H9 (cell line): Measurements from ENCODE around the gene SERPINB2. TPM values are rescaled to one million over a fixed set of nuclear protein-coding genes. Genes with fewer than 3 reads are reported as not detected.

ENCODE experiments used
- DNase-seq: peaks from one replicate; pipeline ENCODE4 v3.0.0-alpha.2; 2017
- H2AFZ ChIP-seq: one replicate; pipeline ENCODE4 v1.6.1; 2013; ENCODE audit warnings: mild to moderate bottlenecking, low read length, control low read depth, moderate library complexity
- H2AK5ac ChIP-seq: 2 replicates; pipeline ENCODE4 v1.6.1; 2013; ENCODE audit warnings: low read length, control low read depth, mixed read lengths; ENCODE audit not compliant: insufficient read length
- H2BK120ac ChIP-seq: one replicate; pipeline ENCODE4 v1.6.1; 2013; ENCODE audit warnings: low read depth, mild to moderate bottlenecking, low read length, control low read depth, inconsistent platforms; ENCODE audit not compliant: poor library complexity, severe bottlenecking
- H2BK12ac ChIP-seq: 2 replicates; pipeline ENCODE4 v1.6.1; 2013; ENCODE audit warnings: low read length, control low read depth, mixed read lengths, low read depth; ENCODE audit not compliant: insufficient read length
- H2BK15ac ChIP-seq: 2 replicates; pipeline ENCODE4 v1.6.1; 2013; ENCODE audit warnings: low read depth, low read length, control low read depth
- H2BK20ac ChIP-seq: one replicate; pipeline ENCODE4 v1.6.1; 2013; ENCODE audit warnings: low read depth, mild to moderate bottlenecking, low read length, control low read depth, inconsistent platforms; ENCODE audit not compliant: poor library complexity, severe bottlenecking
- H2BK5ac ChIP-seq: 2 replicates; pipeline ENCODE4 v1.6.1; 2013; ENCODE audit warnings: low read length, control low read depth, mixed read lengths; ENCODE audit not compliant: insufficient read length
- H3K14ac ChIP-seq: 2 replicates; pipeline ENCODE4 v1.6.1; 2013; ENCODE audit warnings: low read length, control low read depth; ENCODE audit not compliant: insufficient read depth
- H3K18ac ChIP-seq: 2 replicates; pipeline ENCODE4 v1.6.1; 2013; ENCODE audit warnings: low read depth, mild to moderate bottlenecking, mixed read lengths, low read length, control low read depth; ENCODE audit not compliant: insufficient read length
- H3K23ac ChIP-seq: 2 replicates; pipeline ENCODE4 v1.6.1; 2013; ENCODE audit warnings: low read length, control low read depth, mixed read lengths, low read depth; ENCODE audit not compliant: insufficient read length
- H3K23me2 ChIP-seq: 2 replicates; pipeline ENCODE4 v1.6.1; 2013; ENCODE audit warnings: low read depth, mild to moderate bottlenecking, mixed read lengths, low read length, control low read depth; ENCODE audit not compliant: insufficient read length, poor library complexity, severe bottlenecking
- H3K27ac ChIP-seq: 2 replicates; pipeline ENCODE4 v1.5.1; 2013; ENCODE audit warnings: low read length, control low read depth, mixed read lengths, low read depth; ENCODE audit not compliant: insufficient read length
- H3K27me3 ChIP-seq: 2 replicates; pipeline ENCODE4 v1.6.1; 2013; ENCODE audit warnings: low read length, control low read depth, inconsistent platforms; ENCODE audit not compliant: insufficient read depth
- H3K4ac ChIP-seq: 2 replicates; pipeline ENCODE4 v1.6.1; 2013; ENCODE audit warnings: low read depth, mild to moderate bottlenecking, control low read depth, inconsistent platforms, low read length, moderate library complexity
- H3K4me1 ChIP-seq: 2 replicates; pipeline ENCODE4 v1.6.1; 2013; ENCODE audit warnings: low read length, control low read depth, inconsistent platforms; ENCODE audit not compliant: insufficient read depth
- H3K4me2 ChIP-seq: 2 replicates; pipeline ENCODE4 v1.6.1; 2013; ENCODE audit warnings: low read length, control low read depth, mixed read lengths; ENCODE audit not compliant: insufficient read length, insufficient read depth
- H3K56ac ChIP-seq: 2 replicates; pipeline ENCODE4 v1.6.1; 2013; ENCODE audit warnings: low read depth, mild to moderate bottlenecking, mixed read lengths, low read length, control low read depth; ENCODE audit not compliant: insufficient read length
- H3K79me1 ChIP-seq: 2 replicates; pipeline ENCODE4 v1.6.1; 2013; ENCODE audit warnings: low read depth, mild to moderate bottlenecking, moderate library complexity, low read length, control low read depth, inconsistent platforms; ENCODE audit not compliant: insufficient read depth, poor library complexity, severe bottlenecking
- H3K79me2 ChIP-seq: 2 replicates; pipeline ENCODE4 v1.6.1; 2013; ENCODE audit warnings: low read length, control low read depth, inconsistent platforms; ENCODE audit not compliant: insufficient read depth
- H3K9ac ChIP-seq: 2 replicates; pipeline ENCODE4 v1.6.1; 2013; ENCODE audit warnings: low read length, control low read depth, mixed read lengths; ENCODE audit not compliant: insufficient read length; ENCODE audit errors: extremely low read depth
- H3K9me3 ChIP-seq: one replicate; pipeline ENCODE4 v1.6.1; 2013; ENCODE audit warnings: low read depth, low read length, inconsistent platforms; ENCODE audit not compliant: control insufficient read depth
- H3T11ph ChIP-seq: one replicate; pipeline ENCODE4 v1.6.1; 2013; ENCODE audit warnings: mild to moderate bottlenecking, low read length, control low read depth, inconsistent platforms
- H4K20me1 ChIP-seq: one replicate; pipeline ENCODE4 v1.6.1; 2013; ENCODE audit not compliant: control insufficient read depth, insufficient read length, insufficient read depth
- H4K5ac ChIP-seq: 2 replicates; pipeline ENCODE4 v1.6.1; 2013; ENCODE audit warnings: low read depth, mild to moderate bottlenecking, mixed read lengths, low read length, control low read depth; ENCODE audit not compliant: insufficient read length
- H4K8ac ChIP-seq: replicated peaks from 2 replicates; pipeline ENCODE4 v1.6.1; 2013; ENCODE audit warnings: low read length, control low read depth, mixed read lengths, low read depth; ENCODE audit not compliant: insufficient read length
- H4K91ac ChIP-seq: 2 replicates; pipeline ENCODE4 v1.6.1; 2013; ENCODE audit warnings: low read depth, mild to moderate bottlenecking, moderate library complexity, mixed read lengths, low read length, control low read depth; ENCODE audit not compliant: insufficient read length
- H3K27ac Mint-ChIP-seq, 3 experiments: 2 replicates in 2 of 3; 3 replicates in 1 of 3; pipeline ENCODE4 v1.8.0; 2020 to 2021; ENCODE audit warnings: mixed read lengths in 3 of 3, mild to moderate bottlenecking in 1 of 3, moderate library complexity in 1 of 3
- H3K27me3 Mint-ChIP-seq: 2 replicates; pipeline ENCODE4 v1.8.0; 2021; ENCODE audit warnings: low read depth, mild to moderate bottlenecking, moderate library complexity, mixed read lengths
- H3K36me3 Mint-ChIP-seq, 3 experiments: 2 replicates in 2 of 3; 3 replicates in 1 of 3; pipeline ENCODE4 v1.8.0; 2020 to 2021; ENCODE audit warnings: low read depth in 3 of 3, mixed read lengths in 3 of 3; ENCODE audit not compliant: insufficient read depth in 1 of 3
- H3K4me1 Mint-ChIP-seq, 2 experiments: 2 replicates each; pipeline ENCODE4 v1.8.0; 2020; ENCODE audit warnings: mixed read lengths in 2 of 2
- H3K4me3 Mint-ChIP-seq, 2 experiments: 2 replicates in 1 of 2; 3 replicates in 1 of 2; pipeline ENCODE4 v1.8.0; 2020 to 2021; ENCODE audit warnings: mild to moderate bottlenecking in 2 of 2, mixed read lengths in 2 of 2, moderate library complexity in 1 of 2
- H3K9me3 Mint-ChIP-seq, 2 experiments: 2 replicates in 1 of 2; 3 replicates in 1 of 2; pipeline ENCODE4 v1.8.0; 2020; ENCODE audit warnings: mild to moderate bottlenecking in 2 of 2, mixed read lengths in 2 of 2, moderate library complexity in 1 of 2
- CTCF ChIP-seq: fragments of 200-600 bp; sonication (generic); conservative IDR thresholded peaks from 3 replicates; pipeline ENCODE4 v1.8.0; 2021; ENCODE audit warnings: antibody characterized with exemption, mild to moderate bottlenecking
- total RNA-seq: library from RNA; stranded (reverse); gene quantifications from 2 replicates; pipeline ENCODE4 v1.2.1, GENCODE V29; 2021

Gene SERPINB2
- total RNA-seq, 1 experiment from 2014 or later, result not detected

GRCh38 chr18:63872586-63872985 is 14.9 kb upstream of the SERPINB2 start:
- no peak overlapping the region for H2BK12ac ChIP-seq
- H3K9ac ChIP-seq, result no peak overlapping the region
- no peaks in the 10 kb centered on the region for H3K79me1 ChIP-seq
- H3K4me1 ChIP-seq, result no peaks in the 10 kb centered on the region
- H2AK5ac ChIP-seq, result no peak overlapping the region
- H3K23me2 ChIP-seq, result no peaks in the 10 kb centered on the region
- no peak overlapping the region for H3K23ac ChIP-seq
- no peak overlapping the region for H3K4me2 ChIP-seq
- Mint-ChIP-seq H3K9me3 (no peaks in the 10 kb centered on the region), H3K4me1 (no peaks in the 10 kb centered on the region), H3K36me3 (no peaks in the 10 kb centered on the region), H3K27me3 (no peaks in the 10 kb centered on the region), H3K4me3 (no peak overlapping the region), H3K27ac (no peak overlapping the region)
- H2BK20ac ChIP-seq, result no peak overlapping the region
- no peaks in the 10 kb centered on the region for H3K79me2 ChIP-seq
- H4K8ac ChIP-seq, result no peak overlapping the region
- no peak overlapping the region for H2BK120ac ChIP-seq
- no peak overlapping the region for H3K18ac ChIP-seq
- no peak overlapping the region for H2BK5ac ChIP-seq
- H4K5ac ChIP-seq, result no peak overlapping the region
- H4K20me1 ChIP-seq, result no peaks in the 10 kb centered on the region
- H3K14ac ChIP-seq, result no peak overlapping the region
- H3K56ac ChIP-seq, result no peak overlapping the region
- H2BK15ac ChIP-seq, result no peak overlapping the region
- no peak for TF ChIP-seq CTCF
- no peak overlapping the region for H4K91ac ChIP-seq
- H2AFZ ChIP-seq, result no peak overlapping the region
- no peak overlapping the region for H3K4ac ChIP-seq
- H3K27me3 ChIP-seq, result no peaks in the 10 kb centered on the region
- H3K9me3 ChIP-seq, result no peaks in the 10 kb centered on the region
- no peak overlapping the region for H3T11ph ChIP-seq
- no peak overlapping the region for H3K27ac ChIP-seq
- no peak for DNase-seq
